M059J (cell line): ENCODE results near the gene PRPSAP2. TPM values are rescaled to one million over a fixed set of nuclear protein-coding genes. Genes with fewer than 3 reads are reported as not detected.
"Not testable (repeated sequence)": the region's sequence is repeated elsewhere in the genome, so short reads cannot be mapped to it uniquely, and the experiment has no call there.

ENCODE experiments used
- DNase-seq: peaks from one replicate; pipeline ENCODE4 v3.0.0-alpha.2; 2012; ENCODE audit warnings: low read depth
- total RNA-seq: library from RNA; depleted of rRNA; stranded (reverse); fragments of >200 nt; shearing (Covaris generic); gene quantifications from 2 replicates; pipeline ENCODE4 v1.2.3, GENCODE V29; 2014

The PRPSAP2 gene
- total RNA-seq, 1 experiment from 2014 or later, result 50.3 TPM

DNA sequence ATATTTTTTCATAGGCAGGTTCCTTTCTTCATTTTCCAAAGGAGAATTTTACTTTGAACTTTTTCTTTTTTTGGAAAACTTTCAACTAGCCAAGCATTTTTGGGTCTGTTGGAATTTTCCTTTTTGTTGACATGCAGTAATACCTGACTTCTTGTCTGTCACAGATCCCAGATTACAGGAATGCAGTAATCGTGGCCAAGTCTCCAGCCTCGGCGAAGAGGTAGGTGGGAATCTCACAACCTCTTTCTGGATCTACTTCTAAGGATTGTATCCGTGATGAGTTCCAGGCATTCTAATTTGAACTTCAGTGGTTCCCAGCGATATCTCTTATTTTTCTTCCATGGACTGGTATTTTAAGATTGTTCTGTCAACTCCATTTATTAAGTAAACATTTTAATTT lies 31.7 kb downstream of the PRPSAP2 start:
- no peak for DNase-seq

DNA sequence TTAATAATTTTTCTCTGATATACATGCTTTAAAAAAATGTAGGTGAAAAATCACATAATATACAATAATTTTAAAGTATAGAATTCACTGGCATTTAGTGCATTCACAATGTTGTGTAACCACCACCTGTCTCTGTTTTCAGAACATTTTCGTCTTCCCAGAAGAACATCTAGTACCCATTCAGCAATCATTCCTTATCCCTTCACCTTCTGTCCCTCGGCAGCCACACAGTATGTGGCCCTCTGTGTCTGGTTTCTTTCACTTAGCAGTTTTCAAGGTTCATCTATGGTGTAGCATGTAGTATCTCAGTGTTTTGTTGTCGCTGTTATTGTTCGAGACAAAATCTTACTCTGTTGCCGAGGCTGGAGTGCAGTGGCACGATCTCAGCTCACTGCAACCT lies 33.6 kb downstream of the PRPSAP2 start:
- DNase-seq, result no peak

DNA sequence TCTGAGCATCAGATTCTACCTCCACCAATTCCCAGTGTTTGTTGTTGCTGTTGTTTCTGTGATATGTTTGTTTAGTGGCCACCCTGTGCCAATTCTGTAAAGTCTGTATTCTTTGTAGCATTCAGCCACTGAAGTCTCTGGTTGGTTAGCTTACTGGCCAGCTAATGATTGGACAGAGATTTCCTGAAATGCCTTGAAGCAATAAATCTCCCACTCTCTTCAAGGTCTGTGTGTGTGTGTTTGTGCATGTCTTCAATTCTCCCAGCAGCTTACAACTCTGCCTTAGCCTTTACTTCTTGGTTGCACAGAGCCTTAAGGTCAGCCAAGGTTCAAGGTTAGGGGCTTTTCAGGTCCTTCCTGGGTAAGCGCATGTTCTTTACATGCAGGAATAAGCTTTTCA lies 38.2 kb downstream of the PRPSAP2 start:
- DNase-seq, result no peak

DNA sequence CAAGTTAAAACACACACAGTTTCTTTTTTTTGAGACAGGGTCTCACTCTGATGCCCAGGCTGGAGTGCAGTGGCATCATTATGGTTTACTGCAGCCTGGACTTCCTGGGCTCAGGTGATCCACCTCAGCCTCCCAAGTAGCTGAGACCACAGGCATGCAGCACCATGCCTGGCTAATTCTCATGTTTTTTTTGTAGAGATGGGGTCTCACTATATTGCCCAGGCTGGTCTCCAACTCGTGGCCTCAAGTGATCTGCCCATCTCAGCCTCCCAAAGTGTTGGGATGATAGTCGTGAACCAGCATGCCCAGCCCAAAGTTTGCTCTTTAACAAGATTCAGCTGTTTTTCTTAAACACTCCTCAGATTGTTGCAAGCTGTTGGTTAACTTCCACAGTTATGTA lies 39.0 kb downstream of the PRPSAP2 start:
- DNase-seq, result no peak

DNA sequence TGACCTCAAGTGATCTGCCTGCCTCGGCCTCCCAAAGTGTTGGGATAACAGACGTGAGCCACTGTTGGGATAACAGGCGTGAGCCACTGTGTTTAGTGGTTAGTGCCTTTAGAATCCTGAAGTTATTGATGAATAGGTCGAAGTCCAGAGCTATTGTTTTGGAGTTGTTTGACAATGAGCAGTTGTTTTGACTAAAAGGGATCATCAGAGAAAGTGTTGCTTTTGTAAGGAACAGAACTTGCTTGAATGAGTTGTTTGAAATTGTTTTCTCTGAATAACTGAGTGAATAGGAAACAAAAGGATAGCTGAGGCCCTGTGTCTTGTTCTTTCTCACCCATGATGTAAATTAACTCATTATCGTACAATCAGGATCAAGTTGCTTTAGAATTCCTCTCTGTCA lies 46.6 kb downstream of the PRPSAP2 start:
- no peak for DNase-seq

DNA sequence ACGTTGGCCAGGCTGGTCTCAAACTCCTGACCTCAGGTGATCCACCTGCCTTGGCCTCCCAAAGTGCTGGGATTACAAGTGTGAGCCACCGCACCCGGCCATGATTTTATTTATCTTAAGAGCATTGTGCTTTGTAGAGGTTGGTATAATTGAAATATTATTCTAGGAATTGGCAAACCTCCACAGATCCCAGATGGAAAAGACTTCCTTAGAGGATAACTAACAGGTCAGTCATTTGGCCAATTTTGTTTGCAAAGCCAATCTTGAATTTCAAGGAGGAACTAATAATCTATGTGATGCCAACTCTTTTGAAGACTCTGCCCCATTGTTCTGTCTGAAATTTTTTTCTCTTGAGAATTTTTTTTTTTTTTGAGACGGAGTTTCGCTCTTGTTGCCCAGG lies 47.3 kb downstream of the PRPSAP2 start:
- no peak for DNase-seq

DNA sequence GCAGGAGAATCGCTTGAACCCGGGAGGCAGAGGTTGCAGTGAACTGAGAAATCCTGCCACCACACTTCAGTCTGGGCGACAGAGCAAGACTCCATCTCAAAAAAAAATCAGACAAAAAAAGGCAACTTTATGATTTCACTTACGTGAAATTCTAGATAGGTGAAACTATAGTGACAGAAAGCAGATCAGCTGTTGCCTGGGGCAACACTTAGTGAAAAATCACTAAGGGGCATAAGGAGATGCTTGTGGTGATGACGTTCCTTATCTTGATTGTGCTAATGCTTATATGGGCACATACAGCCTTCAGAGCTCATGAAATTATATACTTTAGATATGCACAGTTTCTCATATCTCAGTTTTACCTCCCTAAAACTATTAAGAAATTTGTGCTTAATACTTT lies 52.4 kb downstream of the PRPSAP2 start:
- DNase-seq, result no peak

DNA sequence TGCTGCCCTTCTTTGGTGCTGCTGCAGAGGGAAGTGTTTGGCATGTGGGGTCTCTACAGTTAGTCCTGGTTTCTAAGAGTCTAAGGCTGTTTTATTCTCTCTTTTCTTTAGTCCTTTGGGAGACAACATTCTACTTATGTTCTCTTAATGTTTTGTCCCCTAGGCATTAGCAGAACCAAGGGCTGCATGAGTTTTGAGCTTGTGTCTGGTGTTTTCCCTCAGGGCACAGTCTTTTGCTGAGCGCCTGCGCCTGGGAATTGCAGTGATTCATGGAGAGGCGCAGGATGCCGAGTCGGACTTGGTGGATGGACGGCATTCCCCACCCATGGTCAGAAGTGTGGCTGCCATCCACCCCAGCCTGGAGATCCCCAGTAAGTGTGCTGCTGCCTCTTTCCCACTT lies 53.0 kb downstream of the PRPSAP2 start:
- DNase-seq, result no peak

DNA sequence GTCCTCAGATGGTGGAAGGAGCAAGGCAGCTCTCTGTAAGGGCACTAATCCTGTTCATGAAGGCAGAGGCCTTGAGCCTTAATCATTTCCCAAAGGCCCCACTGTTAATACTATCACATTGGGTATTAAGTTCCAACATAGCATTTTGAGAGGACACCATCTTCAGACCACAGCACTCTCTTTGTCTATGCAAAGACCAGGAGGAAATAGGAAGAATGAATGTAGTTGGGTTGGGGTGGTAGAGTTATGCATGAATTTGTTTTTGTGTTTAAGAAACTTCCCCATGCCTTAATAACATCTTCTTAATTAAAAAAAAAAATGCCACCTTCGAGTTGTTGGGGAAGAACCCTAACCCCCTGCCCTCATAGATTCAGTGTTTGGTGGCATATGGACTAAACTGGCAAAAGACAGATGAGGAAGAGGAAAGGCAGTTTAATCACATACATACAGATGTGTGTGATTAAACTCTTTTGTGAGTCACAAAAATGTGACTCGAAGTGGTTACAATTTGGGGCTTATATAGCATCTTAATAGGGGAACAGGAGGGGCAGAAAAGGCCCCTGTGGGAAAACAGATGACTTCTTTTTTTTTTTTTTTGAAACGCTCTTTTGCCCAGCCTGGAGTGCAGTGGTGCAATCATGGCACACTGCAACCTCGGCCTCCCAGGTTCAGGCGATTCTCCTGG lies 59.0 kb downstream of the PRPSAP2 start:
- no peak for DNase-seq

DNA sequence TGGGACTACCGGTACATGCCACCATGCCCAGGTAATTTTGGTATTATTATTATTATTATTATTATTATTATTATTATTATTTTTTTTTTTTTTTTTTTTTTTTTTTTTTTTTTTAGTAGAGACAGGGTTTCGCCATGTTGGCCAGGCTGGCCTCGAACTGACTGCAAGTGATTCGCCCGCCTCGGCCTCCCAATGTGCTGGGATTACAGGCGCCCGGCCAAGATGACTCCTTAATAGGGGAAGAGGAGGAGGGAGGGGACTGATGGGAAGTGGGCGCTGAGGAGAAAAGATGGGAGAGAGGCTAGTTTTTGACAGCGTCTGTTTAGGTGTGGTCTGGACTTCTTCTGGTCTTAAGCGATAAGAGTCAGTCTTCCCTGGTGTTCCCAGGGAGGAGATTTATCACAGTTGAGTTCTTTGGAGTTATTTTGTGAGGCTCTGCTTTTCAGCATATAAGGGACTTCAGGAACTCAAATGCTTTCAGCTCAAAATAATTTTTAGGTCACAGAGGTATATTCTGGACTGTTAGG lies 59.6 kb downstream of the PRPSAP2 start:
- no peak for DNase-seq

DNA sequence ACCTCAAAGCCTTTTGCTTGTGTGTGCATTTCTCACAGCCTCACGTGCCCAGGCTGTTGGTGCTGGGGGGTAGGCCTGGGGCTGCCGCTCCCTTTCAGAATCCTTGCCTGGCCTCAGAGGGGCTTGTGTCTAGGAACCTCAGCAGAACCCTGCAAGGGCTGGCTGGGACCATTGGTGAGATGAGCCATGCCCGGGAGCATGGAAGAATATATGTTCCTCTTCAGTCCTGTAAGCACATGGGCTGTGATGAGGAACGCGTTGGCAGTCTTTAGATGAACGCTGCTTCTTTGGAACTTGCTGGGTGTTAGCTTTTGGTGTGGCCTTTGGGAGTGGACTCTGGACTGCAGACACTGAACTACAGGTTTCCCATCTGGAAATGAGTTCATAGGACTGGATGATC lies 62.0 kb downstream of the PRPSAP2 start:
- no peak for DNase-seq

DNA sequence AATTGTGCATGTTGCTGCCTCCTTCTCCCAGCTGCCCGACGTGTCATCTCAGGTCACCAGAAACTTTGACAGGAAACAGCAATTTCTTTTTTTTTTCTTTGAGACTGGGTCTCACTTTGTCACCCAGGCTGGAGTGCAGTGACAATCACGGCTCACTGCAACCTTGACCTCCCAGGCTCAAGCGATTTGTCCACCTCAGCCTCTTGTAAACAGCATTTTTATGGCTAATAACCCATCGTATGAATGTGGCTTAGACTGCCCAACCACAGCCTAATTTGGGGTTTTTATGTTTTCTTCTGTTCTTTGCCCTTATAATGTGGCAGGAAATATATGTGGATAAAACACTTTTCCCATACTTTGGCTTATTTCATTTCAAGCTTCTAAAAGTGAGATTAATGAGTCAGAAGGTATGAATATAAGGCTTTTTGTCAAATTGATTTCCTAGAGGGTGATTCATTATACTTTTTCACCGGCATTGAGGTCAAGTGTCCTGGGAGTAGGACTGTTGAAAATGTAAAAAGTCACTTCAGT lies 63.0 kb downstream of the PRPSAP2 start:
- peak; percentile 80 for DNase-seq

DNA sequence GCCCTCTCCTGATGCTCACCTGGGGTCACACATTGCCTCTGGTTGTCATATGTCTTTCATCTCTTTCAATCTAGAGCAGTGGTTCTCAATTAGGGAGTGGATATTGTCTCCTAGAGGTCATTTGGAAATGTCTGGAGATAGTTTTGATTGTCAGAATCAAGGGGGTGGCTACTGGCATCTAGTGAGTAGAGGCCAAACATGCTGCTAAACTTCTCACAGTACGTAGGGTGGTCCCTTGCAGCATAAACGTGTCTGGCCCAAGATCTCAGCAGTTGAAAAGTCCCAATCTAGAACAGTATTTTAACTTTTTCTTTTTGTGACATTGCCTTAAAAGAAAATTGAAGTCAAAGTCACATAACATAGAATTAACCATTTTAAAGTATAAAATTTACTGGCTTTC lies 63.6 kb downstream of the PRPSAP2 start:
- no peak for DNase-seq

DNA sequence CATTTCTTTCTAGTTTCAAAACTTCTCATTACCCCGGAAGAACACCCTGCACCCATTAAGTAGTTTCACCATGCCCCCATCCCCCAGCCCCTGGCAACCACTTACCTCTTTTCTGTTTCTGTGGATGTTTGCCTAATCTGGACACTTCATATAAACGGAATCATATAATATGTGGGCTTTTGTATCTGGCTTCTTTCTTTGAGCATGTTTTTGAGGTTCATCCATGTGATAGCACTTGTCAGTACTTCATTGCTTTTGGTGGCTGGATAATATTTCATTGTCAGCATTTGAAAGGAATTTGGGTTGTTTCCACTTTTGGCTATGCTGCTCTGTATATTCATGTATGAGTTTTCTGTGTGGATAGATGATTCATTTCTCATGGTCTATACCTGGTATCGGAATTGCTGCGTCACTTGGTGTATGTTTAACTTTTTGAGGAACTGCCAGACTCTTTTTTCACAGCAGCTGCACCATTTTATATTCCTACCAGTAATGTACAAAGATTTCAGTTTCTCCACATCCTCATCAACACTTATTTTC lies 64.1 kb downstream of the PRPSAP2 start:
- no peak for DNase-seq

DNA sequence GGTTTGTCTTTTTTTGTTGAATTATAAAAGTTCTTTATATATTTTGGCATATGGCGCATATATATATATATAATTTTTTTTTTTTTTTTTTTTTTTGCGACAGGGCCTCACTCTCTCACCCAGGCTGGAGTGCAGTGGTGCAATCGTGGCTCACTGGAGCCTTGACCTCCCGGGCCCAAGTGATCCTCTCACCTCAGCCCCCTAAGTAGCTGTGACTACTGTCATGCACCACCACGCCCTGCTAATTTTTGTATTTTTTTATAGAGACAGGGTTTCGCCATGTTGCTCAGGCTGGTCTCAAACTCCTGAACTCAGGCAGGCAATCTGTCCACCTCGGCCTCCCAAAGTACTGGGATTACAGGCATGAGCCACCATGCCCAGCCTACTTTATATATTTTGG lies 64.7 kb downstream of the PRPSAP2 start:
- not testable (repeated sequence) for DNase-seq

DNA sequence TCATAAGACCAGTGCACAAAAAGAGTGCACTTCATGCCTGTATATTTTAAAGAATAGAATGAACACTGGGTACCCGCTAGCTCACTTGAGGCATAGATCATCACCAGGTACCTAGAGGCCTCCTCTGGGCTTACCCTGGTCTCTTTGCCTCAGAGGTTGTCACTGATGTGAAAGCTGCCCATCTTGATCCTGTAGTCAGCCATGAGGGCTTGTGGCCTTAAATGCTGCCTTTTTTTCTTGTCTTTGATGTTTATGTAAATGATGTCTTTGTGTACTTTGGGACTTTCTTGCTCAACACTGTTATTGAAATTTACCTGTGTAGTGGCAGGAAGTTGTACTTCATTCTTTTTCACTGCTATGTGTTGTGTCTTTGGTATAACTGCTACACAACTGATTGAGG lies 67.3 kb downstream of the PRPSAP2 start:
- DNase-seq, result no peak

DNA sequence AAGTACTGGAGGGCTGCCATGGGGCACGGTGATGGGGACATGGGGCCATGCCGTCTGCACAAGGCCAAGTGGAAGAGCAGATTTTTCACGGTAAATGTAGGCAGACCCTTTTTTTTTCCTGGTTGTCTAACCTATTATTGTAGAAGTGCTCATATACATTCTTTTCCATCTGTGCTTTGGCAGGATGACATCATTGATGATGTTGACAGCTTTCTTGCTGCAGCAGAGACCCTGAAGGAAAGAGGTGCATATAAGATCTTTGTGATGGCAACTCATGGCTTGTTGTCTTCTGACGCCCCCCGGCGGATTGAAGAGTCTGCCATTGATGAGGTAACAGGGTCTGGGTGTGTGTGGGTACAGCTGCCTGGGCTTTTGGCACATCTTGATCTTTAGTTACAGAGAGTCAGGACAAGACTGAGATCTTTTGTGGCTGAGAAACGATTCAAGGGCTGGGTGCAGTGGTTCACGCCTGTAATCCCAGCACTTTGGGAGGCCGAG lies 70.7 kb downstream of the PRPSAP2 start:
- DNase-seq, result no peak

DNA sequence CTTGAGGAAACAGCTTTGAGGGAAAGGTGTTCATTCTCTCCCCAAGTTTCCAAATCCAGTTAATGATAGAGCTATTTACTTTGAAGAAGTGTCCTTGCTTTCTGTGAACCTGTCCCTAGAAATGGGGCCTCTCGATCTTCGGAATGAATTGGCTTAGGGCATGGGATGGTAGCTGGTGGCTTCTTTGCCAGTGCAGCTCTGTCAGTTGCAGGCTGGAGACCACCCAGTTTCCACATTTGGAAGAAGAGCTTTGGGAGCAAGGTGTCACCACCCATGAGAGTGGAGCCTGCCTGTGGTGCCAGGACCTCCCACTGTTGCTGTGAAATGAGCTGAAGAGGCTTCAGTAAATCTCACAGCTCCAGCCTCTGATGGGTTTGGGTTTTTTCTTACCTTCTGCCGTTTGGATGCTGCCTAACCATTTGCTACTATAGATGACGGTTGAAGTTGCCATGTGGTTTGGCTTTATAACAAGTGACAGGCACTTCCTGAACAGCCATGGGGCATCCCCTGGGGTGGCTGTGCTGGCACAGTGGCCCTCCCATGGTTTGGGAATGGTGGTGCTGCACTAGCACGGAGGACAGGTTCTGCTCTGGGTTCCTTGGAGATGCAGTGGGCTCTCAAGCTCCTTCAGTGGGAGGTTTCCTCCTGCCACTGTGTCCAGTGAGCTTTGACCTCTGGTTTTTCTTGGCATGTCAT lies 74.6 kb downstream of the PRPSAP2 start:
- DNase-seq, result no peak

DNA sequence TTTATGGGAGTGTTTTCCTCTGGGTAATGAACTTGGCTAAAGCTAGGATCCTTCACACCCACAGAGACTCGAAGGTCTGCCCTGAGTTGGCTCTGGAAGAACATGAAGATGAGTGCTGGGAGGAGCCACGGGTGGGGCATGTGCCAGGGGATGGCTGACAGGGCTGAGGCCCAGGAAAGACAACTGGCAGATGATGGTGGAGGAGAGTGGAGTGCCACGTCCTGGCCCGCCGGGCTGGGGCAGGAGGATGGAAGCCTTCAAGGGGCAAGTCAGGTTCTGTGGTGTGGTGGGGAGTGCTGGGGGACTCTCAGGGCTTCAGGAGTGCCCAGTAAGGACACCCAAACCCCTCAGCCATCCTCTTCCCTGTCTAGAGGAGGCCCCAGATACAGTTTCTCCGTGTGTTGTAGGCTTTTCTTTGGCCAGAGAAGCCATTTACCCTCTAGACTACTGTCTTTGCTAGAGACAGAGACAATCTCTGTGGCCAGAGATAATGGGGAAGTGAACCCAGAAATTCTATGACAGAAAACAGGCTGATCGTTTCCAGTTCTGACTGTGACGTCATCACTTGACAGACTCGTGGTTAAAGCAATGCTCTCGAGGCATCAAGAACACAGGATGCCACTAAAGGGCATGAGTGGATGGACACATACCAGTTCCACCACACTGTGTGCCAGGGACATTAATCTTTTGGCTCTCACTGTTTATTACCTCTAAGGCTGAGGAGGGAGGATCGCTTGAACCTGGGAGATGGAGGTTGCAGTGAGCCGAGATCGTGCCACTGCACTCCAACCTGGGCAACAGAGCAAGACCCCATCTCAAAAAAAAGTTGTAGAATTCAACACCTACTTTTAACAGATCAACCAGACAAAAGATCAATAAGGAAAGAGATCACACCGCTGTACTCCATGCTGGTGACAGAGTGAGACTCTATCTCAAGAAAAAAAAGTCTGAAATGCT lies 75.4 kb downstream of the PRPSAP2 start:
- no peak for DNase-seq

DNA sequence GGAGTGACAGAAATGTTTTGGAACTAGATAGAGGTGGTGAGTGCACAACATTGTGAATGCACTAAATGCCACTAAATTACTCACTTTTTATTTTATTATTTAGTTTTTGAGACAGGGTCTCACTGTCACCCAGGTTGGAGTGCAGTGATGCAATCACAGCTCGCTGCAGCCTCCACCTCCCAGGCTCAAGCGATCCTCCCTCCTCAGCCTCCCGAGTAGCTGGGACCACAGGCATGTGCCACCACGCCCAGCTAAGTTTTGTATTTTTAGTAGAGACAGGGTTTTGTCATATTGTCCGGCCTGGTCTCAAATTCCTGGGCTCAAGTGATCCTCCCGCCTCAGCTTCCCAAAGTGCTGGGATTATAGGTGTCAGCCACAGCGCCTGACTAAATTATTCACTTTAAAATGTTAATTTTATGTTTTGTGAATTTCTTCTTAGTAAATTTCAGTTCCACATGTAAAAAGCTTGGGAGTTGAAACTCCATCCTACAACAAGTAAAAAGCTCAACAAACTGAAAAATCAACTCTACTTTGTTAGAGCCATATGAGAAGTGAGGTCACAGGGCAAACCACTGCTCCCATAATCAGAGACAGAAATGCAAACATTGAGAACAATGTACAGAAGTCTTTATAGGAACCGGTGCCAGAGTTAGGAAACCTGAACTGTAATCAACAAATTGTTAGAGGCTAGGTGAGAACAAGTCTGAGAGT lies 80.2 kb downstream of the PRPSAP2 start:
- DNase-seq, result no peak

DNA sequence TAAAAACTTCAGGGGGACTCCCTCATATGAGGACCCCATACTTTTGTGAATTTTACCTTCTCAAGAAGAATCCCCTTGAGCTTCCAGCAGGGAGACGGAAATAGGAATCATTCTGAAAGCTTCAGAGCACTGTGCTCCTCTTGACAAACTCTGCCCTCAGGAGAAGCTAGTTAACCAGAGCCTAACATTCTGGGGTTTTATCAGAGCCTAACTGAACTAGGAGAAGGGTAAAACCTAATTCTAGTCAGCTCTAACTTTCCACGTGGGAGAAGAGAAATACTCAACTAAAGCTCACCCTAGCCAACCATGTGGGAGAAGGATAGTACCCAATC lies 80.7 kb downstream of the PRPSAP2 start:
- DNase-seq, result no peak
